IMR-90 (cell line): Measurements from ENCODE around the gene TCF7. TPM values are rescaled to one million over a fixed set of nuclear protein-coding genes. Genes with fewer than 3 reads are reported as not detected.

Experiments
- ATAC-seq: fragments of 200-7000 bp; cut with Tn5 transposase; 2 replicates; pipeline ENCODE4 v1.9.1; 2020; ENCODE audit warnings: low read depth, mild to moderate bottlenecking, moderate library complexity
- BruUV-seq: library from RNA; stranded (reverse); fragments of 400-500 nt; replicated peaks from 2 replicates; lab custom pipeline; 2021; lab: Mats Ljungman, UMichigan
- CTCF ChIA-PET: fragments of 300-600 bp; formaldehyde crosslinking; extraction: SDS; loops from one replicate; lab custom pipeline; 2021; ENCODE audit warnings: antibody characterized with exemption; lab: Yijun Ruan, JAX
- POLR2A ChIA-PET: fragments of 300-600 bp; sonication (Branson Sonifier 250); formaldehyde crosslinking; loops from one replicate; lab custom pipeline; 2022; ENCODE audit warnings: antibody characterized with exemption; ENCODE audit not compliant: unreplicated experiment; lab: Charles Lee
- DNase-seq: peaks from one replicate; pipeline ENCODE4 v3.0.0; 2013
- H2AFZ ChIP-seq: replicated peaks from 2 replicates; pipeline ENCODE3; 2013; ENCODE audit warnings: low read length, mild to moderate bottlenecking; ENCODE audit not compliant: poor library complexity
- H2AK5ac ChIP-seq: 2 replicates; pipeline ENCODE4 v1.6.1; 2013; ENCODE audit warnings: low read depth, low read length, inconsistent platforms
- H2AK9ac ChIP-seq: replicated peaks from 2 replicates; pipeline ENCODE3; 2013; ENCODE audit warnings: mild to moderate bottlenecking, low read depth, low read length, moderate library complexity; ENCODE audit not compliant: poor library complexity
- H2BK120ac ChIP-seq: 2 replicates; pipeline ENCODE4 v1.6.1; 2013; ENCODE audit warnings: low read depth, low read length, inconsistent platforms
- H2BK15ac ChIP-seq: 3 replicates; pipeline ENCODE4 v1.6.1; 2013; ENCODE audit warnings: low read depth, low read length, inconsistent platforms
- H2BK20ac ChIP-seq: 2 replicates; pipeline ENCODE4 v1.6.1; 2013; ENCODE audit warnings: low read depth, mild to moderate bottlenecking, inconsistent platforms, low read length, moderate library complexity
- H2BK5ac ChIP-seq: 2 replicates; pipeline ENCODE4 v1.6.1; 2013; ENCODE audit warnings: mild to moderate bottlenecking, low read depth, low read length, inconsistent platforms; ENCODE audit not compliant: poor library complexity, severe bottlenecking
- H3K14ac ChIP-seq: replicated peaks from 2 replicates; pipeline ENCODE4 v1.6.1; 2013; ENCODE audit warnings: low read depth, low read length, inconsistent platforms
- H3K18ac ChIP-seq: 2 replicates; pipeline ENCODE4 v1.6.1; 2013; ENCODE audit warnings: low read depth, low read length, control low read depth
- H3K23ac ChIP-seq: 2 replicates; pipeline ENCODE4 v1.6.1; 2013; ENCODE audit warnings: low read depth, low read length, inconsistent platforms
- H3K27ac ChIP-seq: 2 replicates; pipeline ENCODE4 v1.5.1; 2013; ENCODE audit warnings: mild to moderate bottlenecking, control low read depth, low read length; ENCODE audit not compliant: insufficient read depth
- H3K27me3 ChIP-seq: 2 replicates; pipeline ENCODE4 v1.6.1; 2013; ENCODE audit warnings: low read length; ENCODE audit not compliant: control insufficient read depth, insufficient read depth
- H3K36me3 ChIP-seq: 2 replicates; pipeline ENCODE4 v1.6.1; 2013; ENCODE audit warnings: low read length, mixed read lengths; ENCODE audit not compliant: control insufficient read depth, insufficient read depth
- H3K4ac ChIP-seq: 2 replicates; pipeline ENCODE4 v1.6.1; 2013; ENCODE audit warnings: low read depth, low read length, inconsistent platforms
- H3K4me1 ChIP-seq: 2 replicates; pipeline ENCODE4 v1.6.1; 2013; ENCODE audit warnings: low read length, mixed read lengths; ENCODE audit not compliant: control insufficient read depth, insufficient read depth
- H3K4me2 ChIP-seq: 2 replicates; pipeline ENCODE4 v1.6.1; 2013; ENCODE audit warnings: low read depth, mild to moderate bottlenecking, control low read depth, low read length, moderate library complexity
- H3K4me3 ChIP-seq: 2 replicates; pipeline ENCODE4 v1.5.1; 2013; ENCODE audit warnings: low read depth, mild to moderate bottlenecking, control low read depth, low read length, moderate library complexity; ENCODE audit not compliant: insufficient read depth
- H3K56ac ChIP-seq: 2 replicates; pipeline ENCODE4 v1.6.1; 2013; ENCODE audit warnings: low read length, inconsistent platforms; ENCODE audit not compliant: insufficient read depth; ENCODE audit errors: extremely low read depth
- H3K79me1 ChIP-seq, 2 experiments: 2 replicates each; pipeline ENCODE4 v1.6.1; 2013; ENCODE audit warnings: low read length in 2 of 2, inconsistent platforms in 1 of 2, low read depth in 1 of 2
- H3K9ac ChIP-seq: 2 replicates; pipeline ENCODE4 v1.6.1; 2013; ENCODE audit warnings: low read depth, low read length, control low read depth
- H3K9me1 ChIP-seq: 2 replicates; pipeline ENCODE4 v1.6.1; 2013; ENCODE audit warnings: low read length, inconsistent platforms; ENCODE audit not compliant: insufficient read depth
- H3K9me3 ChIP-seq: 2 replicates; pipeline ENCODE4 v1.6.1; 2013; ENCODE audit warnings: low read length; ENCODE audit not compliant: control insufficient read depth, insufficient read depth
- H4K20me1 ChIP-seq: 2 replicates; pipeline ENCODE4 v1.6.1; 2013; ENCODE audit warnings: low read length, inconsistent platforms; ENCODE audit not compliant: insufficient read depth
- H4K5ac ChIP-seq: 2 replicates; pipeline ENCODE4 v1.6.1; 2013; ENCODE audit warnings: mild to moderate bottlenecking, low read depth, low read length, control low read depth
- H4K8ac ChIP-seq, 2 experiments: 2 replicates each; pipeline ENCODE4 v1.6.1; 2013; ENCODE audit warnings: low read depth in 2 of 2, low read length in 2 of 2, control low read depth in 1 of 2, inconsistent platforms in 1 of 2
- H4K91ac ChIP-seq: 2 replicates; pipeline ENCODE4 v1.6.1; 2013; ENCODE audit warnings: low read depth, low read length, inconsistent platforms; ENCODE audit not compliant: insufficient read depth
- ELK1 ChIP-seq: fragments of 150-350 bp; IDR thresholded peaks from 2 replicates; pipeline ENCODE4 v1.6.1; 2016; ENCODE audit warnings: low read depth, mild to moderate bottlenecking, low read length, moderate library complexity, borderline replicate concordance
- FOS ChIP-seq: fragments of 150-350 bp; IDR thresholded peaks from 2 replicates; pipeline ENCODE4 v1.6.1; 2016; ENCODE audit warnings: low read depth, low read length
- NFE2L2 ChIP-seq: fragments of 150-350 bp; IDR thresholded peaks from 2 replicates; pipeline ENCODE4 v1.6.1; 2016; ENCODE audit warnings: low read depth, mild to moderate bottlenecking, low read length
- WGBS, 2 experiments: methylation state at CpG; one replicate each; pipeline versions ENCODE4 v1.1.5 to v1.1.7; 2013; ENCODE audit warnings: missing lambda C conversion rate in 2 of 2; ENCODE audit not compliant: insufficient read length in 1 of 2; ENCODE audit errors: extremely low coverage in 2 of 2; 5-methylcytosine and 5-hydroxymethylcytosine counted together
- dilution Hi-C: fragments of 300-500 bp; cut with HindIII; formaldehyde crosslinking; loops from one replicate; pipeline ENCODE4 v1.14.3; 2018; ENCODE audit warnings: low sequenced_read_pairs; ENCODE audit not compliant: unreplicated experiment
- in situ Hi-C: fragments of 300-500 bp; cut with MboI; formaldehyde crosslinking; loops from 3 replicates; pipeline ENCODE4 v1.14.3; 2019; ENCODE audit warnings: low sequenced_read_pairs, inconsistent platforms, mixed read lengths
- intact Hi-C: fragments of 100-400 bp; cut with micrococcal nuclease; formaldehyde crosslinking; loops from 2 replicates; pipeline ENCODE4 v1.10.0; 2022
- polyA plus RNA-seq, 3 experiments: library from polyadenylated mRNA; depleted of rRNA; stranded (reverse); fragments of >200 nt; gene quantifications; 2 replicates each; pipeline ENCODE4 v1.2.3, GENCODE V29; 2012; ENCODE audit warnings: low replicate concordance in 1 of 3
- total RNA-seq: library from RNA; depleted of rRNA; stranded (reverse); fragments of >200 nt; gene quantifications from 2 replicates; pipeline ENCODE4 v1.2.3, GENCODE V29; 2012

The TCF7 gene
- total and polyA plus RNA-seq, 2 of the 4 experiments (the other 2 are of a cell fraction): 1.3 to 3.4 TPM

- Histone ChIP-seq H3K4me1 (no peaks in the 10 kb centered on the region), H4K8ac (no peak overlapping the region), H2BK20ac (no peak overlapping the region), H2AFZ (no peak overlapping the region), H3K9ac (no peak overlapping the region), H3K9me3 (no peaks in the 10 kb centered on the region), H2BK120ac (no peak overlapping the region), H3K9me1 (no peaks in the 10 kb centered on the region), H2AK9ac (no peak overlapping the region), H4K20me1 (no peaks in the 10 kb centered on the region), H3K18ac (no peak overlapping the region), H4K5ac (no peak overlapping the region), H2AK5ac (no peak overlapping the region), H3K27me3 (peaks cover 10% of the 10 kb centered on the region; the same call in 1 of the 2 replicates), H3K79me1 (no peaks in the 10 kb centered on the region), H2BK15ac (no peak overlapping the region), H3K4ac (no peak overlapping the region), H3K23ac (no peak overlapping the region), H3K14ac (no peak overlapping the region), H3K36me3 (no peaks in the 10 kb centered on the region), H4K91ac (no peak overlapping the region), H3K27ac (no peak overlapping the region), H3K4me2 (no peak overlapping the region), H3K4me3 (no peak overlapping the region), H3K56ac (no peak overlapping the region), H2BK5ac (no peak overlapping the region)
- BruUV-seq: no TSS peak
- intact Hi-C loops: no loop called here
- in situ Hi-C loops: no loop called here
- WGBS, 2 experiments: 71% methylated on average over 7 of the region's 10 CpGs; no CpG with 5 or more reads in 1 of the 2 experiments
- ChIA-PET CTCF (interaction anchor here (1.1 kb wide), 1 partner anchor 9 kb away, joined by 3 read pairs; no protein-coding TSS in a partner anchor), POLR2A (no interaction called here)
- DNase-seq (no peak), ATAC-seq (no peak)
- dilution Hi-C loops: no loop called here
- TF ChIP-seq ELK1 (no peak), FOS (no peak), NFE2L2 (no peak)
These were observed 4.1 kb upstream of the TCF7 start for GRCh38 chr5:134110382-134110781.
